GM19035 (cell line): ENCODE data around the gene RAB4B.
"Not testable (repeated sequence)": the region's sequence is repeated elsewhere in the genome, so short reads cannot be mapped to it uniquely, and the experiment has no call there.

Source experiments
- ATAC-seq: cut with Tn5 transposase; IDR thresholded peaks from one replicate; pipeline ENCODE4 v1.9.1; 2021; ENCODE audit not compliant: unreplicated experiment

The RAB4B gene

DNA sequence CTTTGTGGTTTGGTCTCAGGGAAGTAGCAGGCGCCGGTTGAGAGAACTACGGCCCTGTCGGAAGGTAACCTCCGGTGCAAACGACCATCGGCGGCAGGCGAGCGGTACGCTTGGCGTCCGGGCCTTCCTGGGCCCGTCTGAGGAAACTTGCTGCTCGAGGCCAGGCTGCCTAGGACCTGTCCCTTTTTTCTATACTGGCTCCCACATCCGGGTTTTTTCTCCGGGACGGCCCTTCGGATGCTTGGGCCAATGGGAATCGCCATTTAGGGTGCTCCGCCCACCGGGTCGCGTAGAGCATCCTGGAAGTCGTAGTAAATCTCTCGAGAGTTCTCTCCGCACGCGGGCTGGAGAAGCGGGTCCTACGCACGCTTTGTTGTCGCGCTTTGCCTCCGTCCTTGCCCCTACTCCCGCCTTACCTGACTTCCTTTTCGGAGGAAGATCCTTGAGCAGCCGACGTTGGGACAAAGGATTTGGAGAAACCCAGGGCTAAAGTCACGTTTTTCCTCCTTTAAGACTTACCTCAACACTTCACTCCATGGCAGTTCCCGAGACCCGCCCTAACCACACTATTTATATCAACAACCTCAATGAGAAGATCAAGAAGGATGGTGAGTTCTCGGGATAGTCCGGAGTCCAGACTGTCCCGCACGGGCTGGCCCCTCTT is 27.0 kb upstream of the RAB4B start, which contains the start of gene SNRPA:
TSS of gene SNRPA (plus strand) at position 330 of the 664 bp plus-strand sequence. CDS start at position 536, 206 bp downstream.
- peak; percentile 54 for ATAC-seq

DNA sequence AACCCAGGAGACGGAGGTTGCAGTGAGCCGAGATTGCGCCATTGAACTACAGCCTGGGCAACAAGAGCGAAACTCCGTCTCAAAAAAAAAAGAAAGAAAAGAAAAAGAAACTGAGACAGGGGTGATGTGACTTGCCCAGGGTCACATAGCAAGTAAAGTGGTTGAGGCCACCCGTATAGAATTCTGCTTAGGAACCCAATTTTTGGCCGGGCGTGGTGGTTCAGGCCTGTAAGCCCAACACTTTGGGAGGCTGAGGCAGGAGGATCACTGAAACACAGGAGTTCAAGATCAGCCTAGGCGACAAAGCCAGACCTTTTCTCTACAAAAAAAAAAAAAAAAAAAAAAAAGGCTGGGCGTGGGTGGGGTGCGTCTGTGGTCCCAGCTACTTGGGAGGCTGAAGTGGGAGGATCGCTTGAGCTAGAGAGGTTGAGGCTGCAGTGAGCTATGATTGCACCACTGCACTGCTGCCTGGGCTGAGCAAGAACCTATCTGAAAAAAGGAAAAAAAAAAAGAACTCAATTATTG is 25.7 kb upstream of the RAB4B start:
- no peak for ATAC-seq

DNA sequence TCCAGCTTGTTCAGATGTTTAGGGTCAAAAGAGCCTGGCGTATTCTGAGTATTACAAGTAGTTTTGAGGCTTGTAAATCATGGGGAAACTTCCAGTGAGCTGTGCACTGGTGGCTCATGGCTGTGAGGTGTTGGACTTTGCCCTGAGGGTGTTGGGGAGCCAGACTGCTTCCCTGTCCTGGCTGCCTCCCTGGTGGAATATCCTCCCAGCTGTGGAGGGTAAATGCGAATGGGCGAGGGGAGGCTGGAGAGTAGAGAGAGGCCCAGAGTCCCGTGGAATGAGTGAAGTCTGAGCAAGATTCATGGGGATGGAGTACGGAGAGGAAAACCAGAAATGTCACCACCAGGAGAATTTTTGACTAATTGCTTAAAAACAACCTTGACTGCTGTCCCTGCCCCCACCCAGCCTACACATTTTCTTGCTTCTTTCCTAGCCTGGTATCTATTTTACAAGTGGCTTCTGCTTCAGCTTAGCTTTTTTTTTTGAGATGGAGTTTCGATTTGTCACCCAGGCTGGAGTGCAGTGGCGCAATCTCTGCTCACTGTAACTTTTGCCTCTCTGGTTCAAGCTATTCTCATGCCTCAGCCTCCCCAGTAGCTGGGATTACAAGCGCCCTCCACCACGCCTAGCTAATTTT is 23.3 kb upstream of the RAB4B start:
- no peak for ATAC-seq

DNA sequence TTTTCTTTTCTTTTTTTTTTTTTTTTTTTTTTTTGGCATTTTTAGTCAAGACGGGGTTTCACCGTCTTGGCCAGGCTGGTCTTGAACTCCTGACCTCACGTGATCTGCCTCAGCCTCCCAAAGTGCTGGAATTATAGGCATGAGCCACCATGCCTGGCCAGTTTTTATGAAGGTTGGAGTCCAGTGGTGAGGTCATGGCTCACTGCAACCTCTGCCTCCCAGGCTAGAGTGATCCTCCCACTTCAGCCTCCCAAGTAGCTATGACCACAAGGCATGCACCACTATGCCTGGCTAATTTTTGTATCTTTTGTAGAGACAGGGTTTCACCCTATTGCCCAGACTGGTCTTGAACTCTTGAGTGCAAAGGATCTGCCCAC is 22.8 kb upstream of the RAB4B start:
- ATAC-seq = no peak

DNA sequence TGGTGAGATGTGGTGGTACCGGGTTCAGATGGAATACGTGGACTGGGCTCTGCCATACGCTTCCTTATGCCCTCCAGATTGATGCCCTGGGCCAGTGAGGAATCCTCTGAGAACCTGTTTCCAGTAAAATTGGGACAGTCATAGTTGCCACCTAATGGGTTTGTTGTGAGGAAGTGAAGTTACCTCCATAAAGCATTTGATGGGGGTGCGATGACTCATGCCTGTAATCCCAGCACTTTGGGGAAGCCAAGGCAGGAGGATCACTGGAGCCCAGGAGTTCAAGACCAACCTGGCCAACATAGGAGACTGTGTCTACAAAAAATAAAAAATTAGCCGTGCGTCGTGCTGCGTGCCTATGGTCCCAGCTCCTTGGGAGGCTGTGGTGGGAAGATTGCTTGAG is 22.3 kb upstream of the RAB4B start:
- no peak for ATAC-seq

DNA sequence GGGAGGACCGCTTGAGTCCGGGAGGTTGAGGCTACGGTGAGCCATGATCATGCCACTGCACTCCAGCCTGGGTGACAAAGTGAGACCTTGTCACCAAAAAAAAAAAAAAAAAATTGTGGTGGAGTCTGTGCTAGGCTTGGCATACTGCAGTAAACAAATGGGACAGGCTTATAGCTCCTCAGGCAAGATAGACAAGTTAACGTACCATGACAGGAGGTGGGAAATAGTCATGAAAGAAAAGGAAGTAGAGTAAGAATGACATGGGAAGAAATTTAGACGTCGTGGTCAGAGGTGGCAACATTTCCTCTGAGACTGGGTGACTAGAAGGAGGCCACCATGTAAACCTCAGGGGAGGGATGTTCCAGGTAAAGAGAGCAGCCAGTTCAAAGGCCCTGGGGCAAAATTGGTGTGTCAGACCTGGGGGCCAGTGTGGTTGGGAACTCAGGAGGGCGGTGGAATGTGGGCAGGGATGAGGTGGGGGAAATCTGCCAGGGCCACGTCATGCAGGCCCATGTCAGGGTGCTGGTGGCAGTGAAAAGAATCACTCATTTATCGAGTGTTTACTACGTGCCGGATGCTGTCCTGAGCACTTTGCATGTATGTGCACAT is 21.4 kb upstream of the RAB4B start:
- ATAC-seq = no peak

DNA sequence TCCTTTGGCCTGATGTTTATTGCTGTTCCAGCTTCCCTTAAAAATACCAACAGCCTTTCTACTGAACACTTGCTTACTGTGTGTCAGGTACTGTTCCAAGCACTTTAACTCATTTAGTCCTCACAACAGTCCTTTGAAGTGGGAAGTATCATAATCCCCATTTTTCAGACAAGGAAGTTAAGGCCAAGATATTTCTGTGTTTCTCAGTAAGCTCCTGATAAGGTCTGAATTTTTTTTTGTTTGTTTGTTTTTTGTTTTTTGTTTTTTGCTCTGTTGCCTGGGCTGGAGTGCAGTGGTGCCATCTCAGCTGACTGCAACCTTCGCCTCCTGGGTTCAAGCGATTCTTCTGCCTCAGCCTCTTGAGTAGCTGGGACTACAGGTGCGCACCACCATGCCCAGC is 19.6 kb upstream of the RAB4B start:
- ATAC-seq = no peak

DNA sequence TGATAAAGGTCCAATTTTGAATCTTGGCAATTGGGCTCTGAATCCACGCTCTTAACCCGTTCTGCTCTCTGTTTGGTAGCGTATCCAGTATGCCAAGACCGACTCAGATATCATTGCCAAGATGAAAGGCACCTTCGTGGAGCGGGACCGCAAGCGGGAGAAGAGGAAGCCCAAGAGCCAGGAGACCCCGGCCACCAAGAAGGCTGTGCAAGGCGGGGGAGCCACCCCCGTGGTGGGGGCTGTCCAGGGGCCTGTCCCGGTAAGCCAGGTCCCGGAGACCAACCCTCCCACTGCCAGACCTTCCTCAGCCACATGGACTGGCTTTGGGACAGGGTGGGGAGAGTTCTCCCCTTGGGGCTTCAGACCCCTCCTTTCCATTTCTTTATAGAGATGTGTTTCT is 18.7 kb upstream of the RAB4B start:
- no peak for ATAC-seq

DNA sequence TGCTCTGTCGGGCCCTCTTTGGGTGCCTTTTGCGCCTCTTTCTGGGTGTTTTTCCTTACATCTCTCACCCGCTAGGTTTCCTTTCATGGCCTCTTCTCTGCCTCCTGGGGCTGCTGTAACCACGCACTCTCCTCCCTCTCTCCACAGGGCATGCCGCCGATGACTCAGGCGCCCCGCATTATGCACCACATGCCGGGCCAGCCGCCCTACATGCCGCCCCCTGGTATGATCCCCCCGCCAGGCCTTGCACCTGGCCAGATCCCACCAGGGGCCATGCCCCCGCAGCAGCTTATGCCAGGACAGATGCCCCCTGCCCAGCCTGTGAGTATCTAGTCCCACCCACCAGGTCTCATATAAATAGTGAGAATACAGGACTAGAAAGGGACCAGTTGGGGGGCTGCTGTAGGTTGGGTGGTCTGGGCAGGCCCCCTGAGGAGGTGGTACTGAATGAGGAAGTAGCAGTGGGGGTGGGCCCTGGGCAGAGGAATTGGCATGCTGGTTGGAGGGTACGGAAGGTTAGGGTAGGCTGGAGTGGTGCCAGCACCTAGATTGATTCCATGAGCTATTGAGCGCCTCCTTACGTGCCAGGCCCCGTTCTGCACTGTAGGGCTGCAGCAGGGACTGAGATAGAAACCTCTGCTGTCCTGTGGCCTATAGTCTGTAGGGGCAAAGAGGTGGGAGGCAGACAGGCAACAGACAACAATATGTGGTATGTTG is 15.1 kb upstream of the RAB4B start:
- no peak for ATAC-seq

DNA sequence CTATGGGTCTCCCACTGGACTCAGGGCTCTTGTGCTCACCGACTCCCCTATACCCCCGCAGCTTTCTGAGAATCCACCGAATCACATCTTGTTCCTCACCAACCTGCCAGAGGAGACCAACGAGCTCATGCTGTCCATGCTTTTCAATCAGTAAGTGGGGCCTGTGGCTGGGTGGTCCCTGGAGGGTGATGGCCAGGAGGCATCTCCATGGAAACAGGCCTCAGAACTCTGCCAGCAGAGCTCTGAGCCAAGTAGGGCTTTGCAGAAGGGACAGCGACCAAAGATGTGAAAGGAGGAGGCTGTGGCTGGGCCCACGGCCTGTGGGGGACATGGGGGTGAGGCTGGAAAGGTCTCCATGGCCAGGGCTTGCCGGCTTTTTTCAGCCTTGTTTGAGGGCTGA is 14.5 kb upstream of the RAB4B start:
- no peak for ATAC-seq

DNA sequence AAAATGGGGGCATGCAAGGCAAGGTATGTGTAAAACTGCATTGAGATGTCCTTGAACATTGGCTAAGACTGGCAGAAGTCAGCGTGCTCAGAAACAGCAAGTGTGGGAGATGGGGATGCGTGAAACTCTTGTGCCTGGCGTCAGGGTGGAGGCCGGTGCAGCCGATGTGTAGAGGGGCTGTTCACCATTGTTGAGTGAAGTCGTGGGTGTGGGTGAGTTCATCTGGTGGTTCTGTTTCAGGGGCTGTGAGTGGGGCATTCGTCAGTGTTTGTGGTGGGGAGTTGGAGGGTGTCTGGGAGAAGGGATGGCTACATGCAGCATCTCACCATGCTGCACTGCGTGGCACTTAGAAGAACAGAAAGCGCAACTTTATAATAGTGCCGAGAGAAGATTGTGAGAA is 14.1 kb upstream of the RAB4B start:
- ATAC-seq = no peak

DNA sequence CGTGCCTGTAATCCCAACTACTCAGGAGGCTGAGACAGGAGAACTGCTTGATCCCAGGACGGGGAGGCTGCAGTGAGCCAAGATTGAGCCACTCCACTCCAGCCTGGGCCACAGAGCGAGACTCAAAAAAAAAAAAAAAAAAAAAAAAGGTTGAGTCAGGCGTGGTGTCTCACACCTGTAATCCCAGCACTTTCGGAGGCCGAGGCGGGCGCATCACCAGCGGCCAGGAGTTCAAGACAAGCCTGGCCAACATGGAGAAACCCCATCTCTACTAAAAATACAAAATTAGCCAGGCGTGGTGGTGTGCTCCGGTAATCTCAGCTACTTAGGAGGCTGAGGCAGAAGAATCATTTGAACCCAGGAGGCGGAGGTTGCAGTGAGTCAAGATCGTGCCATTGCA is 11.7 kb upstream of the RAB4B start:
- not testable (repeated sequence) for ATAC-seq

DNA sequence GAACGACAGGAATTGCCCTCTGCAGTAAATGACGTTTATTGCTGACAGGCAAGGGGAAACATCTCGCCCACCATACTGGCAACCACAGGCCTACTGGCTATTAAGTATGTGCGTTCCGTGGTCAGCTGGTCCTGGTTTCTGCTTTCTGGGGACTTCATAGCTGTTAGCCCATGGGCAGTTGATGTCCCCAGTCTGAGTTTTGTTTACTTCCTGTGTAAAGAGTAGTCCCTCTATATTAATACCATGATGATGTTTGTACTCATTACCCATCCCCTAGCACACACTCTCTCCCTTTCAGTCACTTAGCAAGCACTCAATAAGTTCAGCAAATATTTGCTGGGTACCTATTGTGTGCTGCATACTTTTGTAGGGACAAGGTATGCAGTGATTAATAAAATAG is 9.2 kb upstream of the RAB4B start:
- ATAC-seq = no peak

DNA sequence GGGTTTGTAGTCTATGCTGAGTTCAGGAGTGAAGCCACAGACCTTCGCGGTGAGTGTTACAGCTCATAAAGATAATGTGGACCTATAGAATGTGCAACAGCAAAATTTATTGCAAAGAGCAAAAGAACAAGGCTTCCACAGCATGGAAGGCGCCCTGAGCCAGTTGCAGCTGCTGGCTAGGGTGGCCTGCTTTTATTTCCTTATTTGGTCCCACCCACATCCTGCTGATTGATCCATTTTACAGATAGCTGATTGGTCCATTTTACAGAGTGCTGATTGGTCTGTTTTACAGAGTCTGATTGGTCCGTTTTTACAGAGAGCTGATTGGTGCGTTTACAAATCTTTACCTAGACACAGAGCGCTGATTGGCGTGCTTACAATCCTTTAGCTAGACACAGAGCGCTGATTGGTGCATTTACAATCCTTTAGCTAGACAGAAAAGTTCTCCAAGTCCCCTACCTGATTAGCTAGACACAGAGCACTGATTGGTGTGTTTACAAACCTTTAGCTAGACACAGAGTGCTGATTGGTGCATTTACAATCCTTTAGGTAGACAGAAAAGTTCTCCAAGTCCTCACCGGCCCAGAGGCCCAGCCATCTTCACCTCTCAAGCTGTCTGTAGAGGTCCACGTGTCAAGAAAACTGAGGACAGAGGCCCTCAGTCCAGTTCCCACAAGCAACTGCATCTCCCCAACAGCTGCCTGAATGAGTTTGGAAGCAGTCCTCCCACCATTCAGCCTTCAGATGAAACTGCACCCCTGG is 6.8 kb upstream of the RAB4B start:
- ATAC-seq = not testable (repeated sequence)

DNA sequence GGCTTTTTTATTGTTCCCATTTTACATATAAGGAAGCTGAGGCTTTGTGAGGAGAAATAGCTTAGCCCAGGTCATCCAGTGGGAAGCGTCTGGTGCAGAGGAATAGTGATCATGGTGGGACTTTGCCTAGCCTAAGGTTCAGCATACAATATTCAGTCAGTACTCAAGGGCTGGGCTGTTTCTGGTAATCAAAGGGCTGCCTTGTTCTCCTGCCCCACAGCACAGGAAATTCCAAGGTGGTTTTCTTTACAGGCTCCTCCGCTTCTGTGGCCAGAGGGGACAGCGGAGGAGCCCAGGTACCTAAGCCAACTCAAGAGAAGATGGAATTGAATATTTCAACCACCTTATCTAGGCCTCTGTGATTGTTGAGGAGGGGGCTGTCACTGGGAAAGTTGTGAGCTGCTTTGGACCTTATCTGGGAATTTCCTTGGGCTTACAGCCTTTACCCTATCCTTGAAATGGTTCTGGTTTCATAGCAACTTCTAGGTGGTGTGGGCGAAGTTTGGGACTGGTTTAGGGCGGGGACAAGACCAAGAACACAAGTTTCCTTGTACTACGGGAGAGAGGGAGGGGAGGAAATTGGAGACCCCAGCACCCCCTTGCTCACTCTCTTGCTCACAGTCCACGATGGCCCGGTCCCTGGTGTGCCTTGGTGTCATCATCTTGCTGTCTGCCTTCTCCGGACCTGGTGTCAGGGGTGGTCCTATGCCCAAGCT is 3.0 kb upstream of the RAB4B start, which contains the start of gene MIA:
TSS of gene MIA (plus strand) at position 606 of the 716 bp plus-strand sequence. CDS start at position 628, 22 bp downstream.
- no peak for ATAC-seq

DNA sequence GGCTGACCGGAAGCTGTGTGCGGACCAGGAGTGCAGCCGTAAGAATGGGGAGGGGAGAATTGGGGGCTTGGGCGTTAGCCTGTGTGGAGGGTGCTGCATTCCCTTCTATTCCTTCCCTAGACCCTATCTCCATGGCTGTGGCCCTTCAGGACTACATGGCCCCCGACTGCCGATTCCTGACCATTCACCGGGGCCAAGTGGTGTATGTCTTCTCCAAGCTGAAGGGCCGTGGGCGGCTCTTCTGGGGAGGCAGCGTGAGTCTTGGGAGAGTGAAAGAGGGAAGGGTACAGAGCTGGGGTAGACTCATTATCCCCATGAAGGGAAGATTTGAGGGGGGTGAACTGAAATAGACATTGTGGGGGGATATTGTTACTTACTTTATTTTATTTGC is 2.4 kb upstream of the RAB4B start:
- no peak for ATAC-seq

DNA sequence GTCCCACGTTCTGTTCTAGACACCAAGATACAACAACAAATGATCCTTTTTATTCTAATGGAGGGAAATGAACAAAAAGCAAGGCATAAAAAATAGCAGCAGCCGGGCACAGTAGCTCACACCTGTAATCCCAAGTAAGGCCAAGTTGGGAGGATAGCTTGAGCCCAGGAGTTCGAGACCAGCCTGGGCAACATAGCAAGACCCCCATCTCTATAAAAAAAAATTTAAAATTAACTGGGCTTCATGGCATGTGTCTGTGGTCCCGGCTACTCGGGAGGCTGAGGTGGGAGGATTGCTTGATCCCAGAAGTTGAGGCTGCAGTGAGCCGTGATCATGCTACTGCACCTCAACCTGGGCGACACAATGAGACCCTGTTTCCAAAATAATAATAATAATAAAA is 1.7 kb upstream of the RAB4B start:
- no peak for ATAC-seq

DNA sequence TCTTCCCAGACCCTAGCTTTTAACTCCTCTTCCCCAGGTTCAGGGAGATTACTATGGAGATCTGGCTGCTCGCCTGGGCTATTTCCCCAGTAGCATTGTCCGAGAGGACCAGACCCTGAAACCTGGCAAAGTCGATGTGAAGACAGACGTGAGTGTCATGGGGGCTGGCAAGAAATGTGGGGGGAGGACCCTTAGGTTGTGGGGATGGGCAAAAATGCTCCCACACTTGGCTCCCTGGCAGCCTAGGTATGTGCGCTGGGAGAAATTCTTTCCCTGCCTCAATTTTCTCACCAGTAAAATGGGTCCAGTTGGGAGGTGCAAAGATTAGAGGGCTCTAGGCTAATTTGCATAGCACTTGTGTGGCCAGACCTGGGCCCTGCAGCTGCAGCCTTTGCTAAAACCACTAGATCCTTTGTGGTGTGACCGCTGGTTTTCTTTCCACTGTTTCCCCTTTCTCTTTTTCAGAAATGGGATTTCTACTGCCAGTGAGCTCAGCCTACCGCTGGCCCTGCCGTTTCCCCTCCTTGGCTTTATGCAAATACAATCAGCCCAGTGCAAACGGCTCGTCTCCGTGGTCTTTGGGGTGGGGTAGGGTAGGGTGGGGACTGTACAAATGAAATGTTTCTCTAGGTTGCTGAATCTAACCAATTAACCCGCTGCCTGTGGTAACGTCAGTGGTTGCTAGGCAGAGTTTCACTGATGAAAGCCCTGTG is 959 bp upstream of the RAB4B start:
- peak; percentile 68 for ATAC-seq

DNA sequence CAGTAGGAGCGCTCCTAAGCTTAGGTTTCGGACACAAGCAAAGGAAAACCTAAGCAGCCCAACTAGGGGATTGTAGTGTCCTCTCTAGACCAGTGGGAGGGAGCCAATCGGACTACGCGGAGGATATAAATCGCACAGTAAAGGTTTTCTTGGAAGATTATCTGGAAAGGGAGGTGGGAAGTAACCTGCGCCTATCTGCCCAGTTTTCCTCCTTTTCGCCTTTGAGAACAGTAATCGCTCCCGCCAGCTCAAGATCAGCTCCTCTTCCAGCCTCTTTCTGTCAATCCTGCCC is 456 bp upstream of the RAB4B start:
- ATAC-seq = no peak
